GM11168 (cell line): ENCODE measurements around the gene WNT1.

Experiments used
- in situ Hi-C: fragments of 300-500 bp; cut with MboI; formaldehyde crosslinking; loops from one replicate; pipeline ENCODE4 v1.12.0; 2022; ENCODE audit warnings: low sequenced_read_pairs; ENCODE audit not compliant: unreplicated experiment

WNT1 gene

GRCh38 chr12:48978291-48978740 lies at the start of gene WNT1:
WNT1 (plus strand) TSS chr12:48978322; CDS start chr12:48978651, 329 bp downstream.
- in situ Hi-C loops: no loop called here

DNA sequence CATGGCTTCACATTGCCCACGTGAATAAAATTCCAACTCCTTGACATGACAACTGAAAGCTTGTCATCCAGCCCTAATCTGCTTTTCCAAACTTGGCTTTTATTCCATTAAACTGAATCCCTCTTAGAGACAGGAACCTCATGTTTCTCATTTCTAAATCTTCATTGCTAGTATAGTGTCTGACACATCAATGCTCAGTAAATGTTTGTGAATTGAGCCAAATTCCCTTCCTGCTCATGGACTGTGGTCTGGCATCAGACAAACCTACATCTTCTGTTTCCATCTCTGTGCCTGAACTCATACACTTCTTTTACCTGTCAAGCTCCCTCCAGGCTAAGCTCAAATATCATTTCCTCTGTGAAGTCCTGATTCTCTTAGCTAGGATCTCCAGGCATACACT lies 48.6 kb upstream of the WNT1 start:
- in situ Hi-C loops: no loop called here

- in situ Hi-C loops: no loop called here
These were observed 47.6 kb upstream of the WNT1 start for GRCh38 chr12:48930475-48930874.

GRCh38 chr12:48932878-48933277 lies 45.2 kb upstream of the WNT1 start:
- in situ Hi-C loops: no loop called here

DNA sequence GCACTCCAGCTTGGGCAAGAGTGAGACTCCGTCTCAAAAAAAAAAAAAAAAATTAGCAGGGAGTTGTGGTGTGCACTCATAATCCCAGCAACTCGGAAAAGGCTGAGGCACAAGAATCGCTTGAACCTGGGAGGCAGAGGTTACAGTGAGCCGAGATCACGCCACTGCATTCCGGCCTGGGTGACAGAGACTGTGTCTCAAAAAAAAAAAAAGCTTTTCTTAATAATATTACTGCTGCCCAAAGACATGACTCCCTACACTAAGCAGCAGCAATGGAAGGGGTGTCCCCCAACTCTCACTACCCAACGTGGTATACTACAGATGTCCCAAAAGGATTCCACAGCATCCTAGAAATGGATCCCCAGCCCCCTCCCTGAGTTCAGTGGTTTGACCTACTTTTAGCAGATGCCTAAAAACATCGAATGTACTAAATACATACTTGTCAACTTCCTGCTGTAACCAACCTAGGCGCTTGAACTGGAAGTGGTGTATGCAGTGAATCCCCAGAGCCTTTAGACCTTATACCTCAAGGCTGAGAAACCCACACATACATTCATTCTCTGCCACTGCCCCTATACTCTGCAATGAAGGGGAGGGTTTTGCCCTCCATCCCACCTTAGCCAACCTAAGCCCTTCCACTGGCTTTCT lies 44.3 kb upstream of the WNT1 start:
- in situ Hi-C loops: no loop called here

DNA sequence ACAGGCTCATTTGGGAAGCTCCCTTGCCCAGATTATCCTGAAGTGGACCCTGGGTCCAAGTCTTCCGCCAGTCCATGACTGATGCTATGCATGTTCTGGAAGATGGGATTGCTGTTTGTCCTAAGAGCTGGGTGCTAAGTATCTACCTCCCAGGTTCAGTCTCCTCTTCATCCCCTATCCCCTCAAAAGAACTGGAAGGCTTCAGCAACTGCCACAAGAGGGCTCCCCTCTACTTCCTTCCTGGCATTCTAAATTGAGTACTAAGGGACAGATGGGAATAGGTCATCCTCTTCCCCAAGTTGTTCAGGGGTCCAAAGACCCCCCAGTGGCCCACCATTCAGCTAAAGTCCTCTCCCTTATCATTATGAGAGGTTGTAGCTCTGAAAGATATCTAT lies 43.8 kb upstream of the WNT1 start:
- in situ Hi-C loops: no loop called here

- in situ Hi-C loops: no loop called here
These were observed 41.6 kb upstream of the WNT1 start for GRCh38 chr12:48936379-48936979.

GRCh38 chr12:48937170-48937569 lies 41.0 kb upstream of the WNT1 start:
- in situ Hi-C loops: no loop called here

- in situ Hi-C loops: no loop called here
These were observed 39.3 kb upstream of the WNT1 start for GRCh38 chr12:48938805-48939204.

DNA sequence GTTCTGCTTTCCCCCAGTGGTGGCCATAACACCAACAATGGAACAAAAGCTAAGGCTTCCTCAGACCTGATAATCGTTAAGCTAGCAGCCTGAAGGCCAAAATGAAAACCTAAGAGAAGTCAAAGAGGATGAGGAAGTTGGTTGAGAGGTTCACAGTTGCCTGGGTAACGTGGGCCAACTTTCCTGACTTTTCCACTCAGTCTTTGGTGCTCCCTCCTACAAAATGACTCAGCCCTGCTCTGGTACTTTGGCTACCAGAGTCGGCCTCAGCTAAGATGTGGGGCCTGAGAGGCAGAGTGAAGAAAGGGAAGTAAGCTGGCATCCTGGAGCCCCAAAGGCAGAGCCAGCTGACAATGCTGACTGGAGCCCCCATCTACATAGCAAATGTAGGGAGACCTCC lies 37.9 kb upstream of the WNT1 start:
- in situ Hi-C loops: no loop called here

DNA sequence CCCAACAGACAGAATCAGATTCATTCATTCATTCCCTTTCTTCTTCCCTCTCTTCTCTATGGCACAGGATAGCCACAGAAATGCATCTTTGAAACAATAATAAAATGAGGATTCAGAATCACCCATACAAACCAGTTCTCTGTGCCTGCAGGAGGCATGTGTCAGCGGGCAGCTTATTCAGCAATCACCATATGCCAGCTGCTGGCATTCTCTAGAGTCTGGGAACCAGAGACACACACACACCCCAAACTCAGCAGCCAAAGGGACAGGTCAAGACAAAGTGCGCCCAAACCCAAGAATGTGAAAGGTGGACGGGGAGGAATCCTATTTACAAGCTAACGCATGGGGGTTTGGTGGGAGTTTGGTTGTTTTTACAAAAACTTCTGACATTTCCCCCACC lies 34.9 kb upstream of the WNT1 start:
- in situ Hi-C loops: no loop called here

- in situ Hi-C loops: no loop called here
These were observed 31.9 kb upstream of the WNT1 start for GRCh38 chr12:48946205-48946604.

DNA sequence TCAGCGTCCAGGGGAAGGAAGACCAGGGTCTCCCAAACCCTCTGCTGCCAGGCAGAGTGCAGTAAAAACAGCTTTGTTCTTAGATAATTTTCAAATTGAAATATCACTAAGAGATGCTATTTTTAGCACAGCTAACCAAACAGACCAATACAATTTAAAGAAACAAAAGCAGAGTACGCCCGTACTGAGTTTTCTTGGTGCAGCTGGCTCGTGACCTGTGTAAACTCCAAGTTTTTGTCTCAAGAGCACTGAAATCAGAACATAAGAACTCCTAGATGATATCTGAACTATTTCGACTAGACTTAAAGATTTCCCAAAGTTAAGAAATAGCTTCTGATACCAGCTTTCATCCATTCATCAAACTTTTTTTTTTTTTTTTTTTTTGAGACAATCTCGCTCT lies 31.2 kb upstream of the WNT1 start:
- in situ Hi-C loops: no loop called here

DNA sequence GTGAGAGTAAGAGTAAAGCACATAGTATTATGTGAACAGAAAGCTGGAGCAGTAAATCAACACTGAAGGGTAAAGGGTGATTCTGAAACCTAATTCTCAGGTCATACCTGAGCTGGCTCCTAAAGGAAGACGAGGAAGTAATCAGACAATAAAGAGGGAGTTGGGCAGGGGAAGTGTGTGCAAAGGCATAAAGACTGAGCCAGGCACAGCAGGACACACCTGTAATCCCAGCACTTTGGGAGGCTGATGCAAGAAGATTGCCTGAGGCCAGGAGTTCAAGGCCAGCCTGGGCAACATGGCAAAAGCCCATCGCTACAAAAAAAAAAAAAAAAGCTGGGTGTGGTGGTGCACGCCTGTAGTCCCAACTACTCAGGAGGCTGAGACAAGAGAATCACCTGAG lies 30.4 kb upstream of the WNT1 start:
- in situ Hi-C loops: no loop called here

- in situ Hi-C loops: no loop called here
These were observed 25.4 kb upstream of the WNT1 start for GRCh38 chr12:48952691-48953090.

DNA sequence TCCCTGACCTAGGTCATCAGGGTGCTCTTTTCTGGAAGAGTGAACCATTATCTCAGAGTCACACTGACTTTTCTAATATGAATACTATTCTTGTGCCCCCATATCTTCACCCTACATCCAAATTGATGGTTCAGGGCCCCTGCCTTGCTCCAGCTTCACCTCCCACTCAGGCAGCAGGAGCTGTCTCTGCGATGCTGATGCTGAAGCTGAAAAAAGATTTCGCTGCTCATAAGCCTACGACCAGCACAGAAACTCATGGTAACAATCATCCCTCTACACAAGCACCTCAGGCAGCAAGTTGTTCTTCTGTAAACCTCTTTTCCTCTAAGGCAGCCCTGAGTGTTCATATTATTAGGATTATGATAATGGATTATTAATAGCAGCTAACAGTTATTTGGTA lies 24.1 kb upstream of the WNT1 start:
- in situ Hi-C loops: no loop called here

DNA sequence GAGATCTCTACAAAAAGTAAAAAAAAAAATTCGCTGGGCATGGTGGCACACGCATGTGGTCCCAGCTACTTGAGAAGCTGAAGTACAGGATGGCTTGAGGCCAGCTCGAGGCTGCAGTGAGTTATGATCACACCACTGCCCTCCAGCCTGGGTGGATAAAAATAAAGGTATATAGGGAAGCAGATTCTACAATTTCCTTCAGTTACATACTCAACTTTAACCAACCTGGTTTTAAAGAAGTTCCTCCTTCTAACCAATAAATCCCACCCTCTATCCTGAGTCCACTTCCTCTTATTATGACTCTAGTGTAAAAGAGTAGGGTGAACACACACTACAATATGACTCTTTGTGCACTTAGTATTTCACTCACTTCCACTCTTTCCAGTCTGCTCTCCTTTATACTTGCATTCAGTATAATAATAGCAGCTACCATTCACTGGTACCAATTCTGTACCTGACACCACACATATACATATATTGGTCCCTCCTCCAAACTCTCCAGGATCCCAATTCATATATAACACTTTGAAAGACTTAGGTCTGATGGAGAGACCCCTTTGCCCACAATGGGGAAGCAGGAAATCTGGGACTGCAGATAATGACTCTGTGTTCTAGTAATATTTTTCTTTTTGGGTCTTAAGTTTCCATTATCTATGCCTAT lies 23.2 kb upstream of the WNT1 start:
- in situ Hi-C loops: no loop called here

- in situ Hi-C loops: no loop called here
These were observed 21.6 kb upstream of the WNT1 start for GRCh38 chr12:48956279-48957140.

- in situ Hi-C loops: no loop called here
These were observed 20.7 kb upstream of the WNT1 start, which contains the start of gene ARF3 for GRCh38 chr12:48957141-48958048. ARF3 (minus strand) TSS chr12:48957487; CDS start chr12:48941095, 16,392 bp downstream.

DNA sequence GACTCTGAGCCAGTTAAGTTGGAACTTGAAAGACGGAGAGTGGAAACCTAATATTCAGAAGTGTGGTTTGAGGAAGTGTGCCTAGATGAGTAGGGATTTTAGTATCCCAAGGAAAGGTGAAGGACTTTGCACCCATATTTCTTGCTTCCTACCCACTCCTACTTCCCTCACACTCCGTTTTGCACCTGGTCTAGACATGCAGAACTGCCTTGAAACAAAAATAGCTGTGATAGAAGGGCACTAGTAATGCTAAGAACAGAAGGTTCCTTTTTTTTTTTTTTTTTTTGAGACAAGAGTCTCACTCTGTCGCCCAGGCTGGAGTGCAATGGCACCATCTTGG lies 20.1 kb upstream of the WNT1 start:
- in situ Hi-C loops: no loop called here
